ENCODE measurements around the gene PPP2R3A. TPM values are rescaled to one million over a fixed set of nuclear protein-coding genes. Genes with fewer than 3 reads are reported as not detected.

PPP2R3A gene
- total and polyA plus RNA-seq, 2 experiments from 2014 or later, result 6.4 to 15.2 TPM

DNA sequence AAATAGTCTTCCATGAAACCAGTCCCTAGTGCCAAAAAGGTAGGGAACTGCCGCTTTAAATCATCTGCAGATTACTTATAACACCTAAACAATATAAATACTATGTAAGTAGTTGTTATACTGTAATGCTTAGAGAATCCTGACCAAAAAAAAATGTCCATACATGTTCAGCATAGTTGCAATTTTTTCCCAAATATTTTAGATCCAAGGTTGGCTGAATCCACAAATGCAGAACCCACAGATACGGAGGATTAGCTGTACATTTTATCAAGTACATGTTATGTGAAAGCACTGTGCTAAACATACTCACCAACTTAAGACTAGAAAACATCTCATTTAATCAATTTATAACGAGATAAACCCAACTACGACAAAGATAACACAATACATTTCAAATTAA lies 221.3 kb downstream of the PPP2R3A start (continued):
- TF ChIP-seq, protein P1, sequence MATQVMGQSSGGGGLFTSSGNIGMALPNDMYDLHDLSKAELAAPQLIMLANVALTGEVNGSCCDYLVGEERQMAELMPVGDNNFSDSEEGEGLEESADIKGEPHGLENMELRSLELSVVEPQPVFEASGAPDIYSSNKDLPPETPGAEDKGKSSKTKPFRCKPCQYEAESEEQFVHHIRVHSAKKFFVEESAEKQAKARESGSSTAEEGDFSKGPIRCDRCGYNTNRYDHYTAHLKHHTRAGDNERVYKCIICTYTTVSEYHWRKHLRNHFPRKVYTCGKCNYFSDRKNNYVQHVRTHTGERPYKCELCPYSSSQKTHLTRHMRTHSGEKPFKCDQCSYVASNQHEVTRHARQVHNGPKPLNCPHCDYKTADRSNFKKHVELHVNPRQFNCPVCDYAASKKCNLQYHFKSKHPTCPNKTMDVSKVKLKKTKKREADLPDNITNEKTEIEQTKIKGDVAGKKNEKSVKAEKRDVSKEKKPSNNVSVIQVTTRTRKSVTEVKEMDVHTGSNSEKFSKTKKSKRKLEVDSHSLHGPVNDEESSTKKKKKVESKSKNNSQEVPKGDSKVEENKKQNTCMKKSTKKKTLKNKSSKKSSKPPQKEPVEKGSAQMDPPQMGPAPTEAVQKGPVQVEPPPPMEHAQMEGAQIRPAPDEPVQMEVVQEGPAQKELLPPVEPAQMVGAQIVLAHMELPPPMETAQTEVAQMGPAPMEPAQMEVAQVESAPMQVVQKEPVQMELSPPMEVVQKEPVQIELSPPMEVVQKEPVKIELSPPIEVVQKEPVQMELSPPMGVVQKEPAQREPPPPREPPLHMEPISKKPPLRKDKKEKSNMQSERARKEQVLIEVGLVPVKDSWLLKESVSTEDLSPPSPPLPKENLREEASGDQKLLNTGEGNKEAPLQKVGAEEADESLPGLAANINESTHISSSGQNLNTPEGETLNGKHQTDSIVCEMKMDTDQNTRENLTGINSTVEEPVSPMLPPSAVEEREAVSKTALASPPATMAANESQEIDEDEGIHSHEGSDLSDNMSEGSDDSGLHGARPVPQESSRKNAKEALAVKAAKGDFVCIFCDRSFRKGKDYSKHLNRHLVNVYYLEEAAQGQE (IDR thresholded peaks at IDR 0.05; ENCODE audit: unreplicated experiment), result no peak
- TF ChIP-seq POLR2AphosphoS5 (IDR thresholded peaks at IDR 0.05; ENCODE audit: low read depth), result no peak
- TF ChIP-seq ZNF331 (CRISPR knock-in tag; IDR thresholded peaks at IDR 0.05; ENCODE audit: low read depth), result no peak
- no peak for TF ChIP-seq EZH2phosphoT487 (IDR thresholded peaks at IDR 0.05; ENCODE audit: unreplicated experiment)
- no peak for TF ChIP-seq EZH2 (IDR thresholded peaks at IDR 0.05; ENCODE audit: low read depth, unreplicated experiment)
- no peak for TF ChIP-seq STAT1 (IDR thresholded peaks at IDR 0.05; ENCODE audit: unreplicated experiment)
- TF ChIP-seq, protein P2, sequence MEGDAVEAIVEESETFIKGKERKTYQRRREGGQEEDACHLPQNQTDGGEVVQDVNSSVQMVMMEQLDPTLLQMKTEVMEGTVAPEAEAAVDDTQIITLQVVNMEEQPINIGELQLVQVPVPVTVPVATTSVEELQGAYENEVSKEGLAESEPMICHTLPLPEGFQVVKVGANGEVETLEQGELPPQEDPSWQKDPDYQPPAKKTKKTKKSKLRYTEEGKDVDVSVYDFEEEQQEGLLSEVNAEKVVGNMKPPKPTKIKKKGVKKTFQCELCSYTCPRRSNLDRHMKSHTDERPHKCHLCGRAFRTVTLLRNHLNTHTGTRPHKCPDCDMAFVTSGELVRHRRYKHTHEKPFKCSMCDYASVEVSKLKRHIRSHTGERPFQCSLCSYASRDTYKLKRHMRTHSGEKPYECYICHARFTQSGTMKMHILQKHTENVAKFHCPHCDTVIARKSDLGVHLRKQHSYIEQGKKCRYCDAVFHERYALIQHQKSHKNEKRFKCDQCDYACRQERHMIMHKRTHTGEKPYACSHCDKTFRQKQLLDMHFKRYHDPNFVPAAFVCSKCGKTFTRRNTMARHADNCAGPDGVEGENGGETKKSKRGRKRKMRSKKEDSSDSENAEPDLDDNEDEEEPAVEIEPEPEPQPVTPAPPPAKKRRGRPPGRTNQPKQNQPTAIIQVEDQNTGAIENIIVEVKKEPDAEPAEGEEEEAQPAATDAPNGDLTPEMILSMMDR (conservative IDR thresholded peaks at IDR 0.05; ENCODE audit: low read depth in 2 of 2), result no peak
- no peak for TF ChIP-seq ZNF114 (CRISPR knock-in tag; IDR thresholded peaks at IDR 0.05)
- TF ChIP-seq JUNB (IDR thresholded peaks at IDR 0.05; ENCODE audit: unreplicated experiment), result no peak

DNA sequence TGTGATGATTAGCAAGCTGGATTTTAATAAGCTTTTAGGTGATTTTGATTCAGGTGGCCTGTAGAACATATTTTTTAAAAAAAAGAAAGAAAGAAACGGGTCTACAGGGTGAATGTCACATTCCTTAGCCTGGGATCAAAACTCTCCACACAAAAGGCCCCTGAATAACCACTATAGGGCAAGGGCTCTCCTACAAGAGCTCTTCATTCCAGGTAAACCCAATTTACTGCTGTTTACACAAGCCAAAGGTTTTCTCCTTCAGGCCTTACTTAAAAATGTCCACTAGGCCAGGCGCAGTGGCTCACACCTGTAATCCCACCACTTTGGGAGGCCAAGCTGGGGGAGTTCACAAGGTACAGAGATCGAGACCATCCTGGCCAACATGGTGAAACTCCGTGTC lies 222.3 kb downstream of the PPP2R3A start:
- H3K27ac Mint-ChIP-seq, result peak overlapping the region; percentile 44; the same call in 1 of the 2 replicates
- Histone ChIP-seq H3K4me2 (peak overlapping the region; percentile 61), H3K4me3 (no peak overlapping the region), H3K4me1 (ENCODE audit: insufficient read depth) (peaks cover 60% of the 10 kb centered on the region), H3K27me3 (ENCODE audit: insufficient read depth) (no peaks in the 10 kb centered on the region), H3K27ac (ENCODE audit: low read depth) (no peak overlapping the region), H3F3A (replicated peaks; ENCODE audit: low read depth) (no peaks in the 10 kb centered on the region), H3K36me3 (ENCODE audit: insufficient read depth) (no peaks in the 10 kb centered on the region), H3K9me2 (ENCODE audit: insufficient read depth) (no peaks in the 10 kb centered on the region), H2AFZ (no peak overlapping the region), H3K79me2 (replicated peaks; ENCODE audit: insufficient read depth) (peaks cover 100% of the 10 kb centered on the region), H4K20me1 (replicated peaks; ENCODE audit: insufficient read depth) (peaks cover 98% of the 10 kb centered on the region)
- H3K27me3 Mint-ChIP-seq (ENCODE audit: insufficient read depth, low read depth, poor library complexity), result peaks cover 4% of the 10 kb centered on the region
- peaks cover 7% of the 10 kb centered on the region; the same call in 1 of the 3 replicates for H3K36me3 Mint-ChIP-seq (ENCODE audit: low read depth)
- ATAC-seq, result peak; percentile 54
- peak; percentile 20 for DNase-seq (ENCODE audit: low spot score)
- TF ChIP-seq CREB1 (CRISPR knock-in tag; IDR thresholded peaks at IDR 0.05; ENCODE audit: low read depth) (no peak), ZNF331 (CRISPR knock-in tag; IDR thresholded peaks at IDR 0.05; ENCODE audit: low read depth) (no peak), POLR2AphosphoS5 (IDR thresholded peaks at IDR 0.05; ENCODE audit: low read depth) (no peak), JUNB (IDR thresholded peaks at IDR 0.05; ENCODE audit: unreplicated experiment) (no peak)
- TF ChIP-seq, protein P2 (conservative IDR thresholded peaks at IDR 0.05; ENCODE audit: low read depth in 2 of 2), result no peak
- H3K4me1 Mint-ChIP-seq, result peaks cover 49% of the 10 kb centered on the region
- H3K9me3 Mint-ChIP-seq, result no peaks in the 10 kb centered on the region
- H3K4me3 Mint-ChIP-seq, result no peak overlapping the region
